Right renal pelvis (tissue), 4 donors: Measurements from ENCODE around the gene MAP2K6. TPM values are rescaled to one million over a fixed set of nuclear protein-coding genes. Genes with fewer than 3 reads are reported as not detected.

ENCODE experiments used
- DNase-seq, 4 donors: peaks; one replicate each; pipeline ENCODE4 v3.0.0-alpha.2; 2013; ENCODE audit warnings: low read depth in 4 of 4, low spot score in 3 of 4, missing footprints in 1 of 4
- polyA plus RNA-seq, 4 donors: library from polyadenylated mRNA; unstranded; fragments of 120-200 nt; gene quantifications; one replicate each; pipeline ENCODE4 v1.2.1, GENCODE V29; 2013; ENCODE audit not compliant: insufficient read length in 4 of 4

The MAP2K6 gene
- polyA plus RNA-seq, 4 donors: 20.8 to 30.2 (median 25.5) TPM

GRCh38 chr17:69561462-69561861 is 147.0 kb downstream of the MAP2K6 start:
- DNase-seq: no peak

- DNase-seq: no peak
These were observed 150.9 kb downstream of the MAP2K6 start for GRCh38 chr17:69565447-69565846.

- DNase-seq: no peak
These were observed 152.6 kb downstream of the MAP2K6 start for GRCh38 chr17:69567130-69567529.

GRCh38 chr17:69572747-69573146 is 158.2 kb downstream of the MAP2K6 start:
- DNase-seq: no peak

GRCh38 chr17:69573396-69573795 is 158.9 kb downstream of the MAP2K6 start:
- DNase-seq: no peak

- DNase-seq: no peak
These were observed 160.0 kb downstream of the MAP2K6 start for GRCh38 chr17:69574257-69575197.

GRCh38 chr17:69575346-69575761 is 160.9 kb downstream of the MAP2K6 start:
- no peak for DNase-seq

GRCh38 chr17:69577098-69577497 is 162.6 kb downstream of the MAP2K6 start:
- DNase-seq: no peak

- no peak for DNase-seq
These were observed 164.0 kb downstream of the MAP2K6 start for GRCh38 chr17:69578385-69578936.

- DNase-seq: no peak
These were observed 165.6 kb downstream of the MAP2K6 start for GRCh38 chr17:69579961-69580677.

- DNase-seq: no peak
These were observed 166.8 kb downstream of the MAP2K6 start for GRCh38 chr17:69581061-69581961.

- DNase-seq: no peak
These were observed 173.8 kb downstream of the MAP2K6 start for GRCh38 chr17:69588316-69588715.

GRCh38 chr17:69588827-69589239 is 174.3 kb downstream of the MAP2K6 start:
- DNase-seq: no peak

- DNase-seq: no peak
These were observed 176.2 kb downstream of the MAP2K6 start for GRCh38 chr17:69590671-69591070.

GRCh38 chr17:69592692-69593350 is 178.3 kb downstream of the MAP2K6 start:
- no peak for DNase-seq

- DNase-seq: no peak
These were observed 178.8 kb downstream of the MAP2K6 start for GRCh38 chr17:69593351-69593715.

GRCh38 chr17:69593716-69594115 is 179.2 kb downstream of the MAP2K6 start:
- no peak for DNase-seq

GRCh38 chr17:69594641-69595040 is 180.1 kb downstream of the MAP2K6 start:
- DNase-seq: no peak

- no peak for DNase-seq
These were observed 181.6 kb downstream of the MAP2K6 start for GRCh38 chr17:69596141-69596540.
